NB4 (cell line): Measurements from ENCODE around the gene TMPRSS5.
"Not testable (repeated sequence)": the region's sequence is repeated elsewhere in the genome, so short reads cannot be mapped to it uniquely, and the experiment has no call there.

Experiments used
- DNase-seq: peaks from one replicate; pipeline ENCODE4 v3.0.0; 2010; ENCODE audit warnings: low read depth
- H3K4me3 ChIP-seq: one replicate; pipeline ENCODE4 v1.5.1; 2011; ENCODE audit warnings: mild to moderate bottlenecking, low read depth, low read length, moderate library complexity
- CTCF ChIP-seq: IDR thresholded peaks from one replicate; pipeline ENCODE4 v1.5.1; 2012; ENCODE audit warnings: low read depth, low read length
- MYC ChIP-seq: IDR thresholded peaks from 2 replicates; pipeline ENCODE4 v1.6.1; 2011; ENCODE audit warnings: low read depth, low read length
- POLR2A ChIP-seq: IDR thresholded peaks from 2 replicates; pipeline ENCODE4 v1.6.1; 2011; ENCODE audit warnings: mild to moderate bottlenecking; ENCODE audit not compliant: insufficient read length; ENCODE audit errors: extremely low read depth
- TF ChIP-seq, protein P1 (sequence below): IDR thresholded peaks from 2 replicates; pipeline ENCODE4 v1.6.1; 2011; ENCODE audit warnings: low read depth, low read length

Gene TMPRSS5

GRCh38 chr11:113722934-113723333, 16.8 kb upstream of the TMPRSS5 start:
- no peak overlapping the region for H3K4me3 ChIP-seq
- DNase-seq: no peak
- TF ChIP-seq, protein P1, sequence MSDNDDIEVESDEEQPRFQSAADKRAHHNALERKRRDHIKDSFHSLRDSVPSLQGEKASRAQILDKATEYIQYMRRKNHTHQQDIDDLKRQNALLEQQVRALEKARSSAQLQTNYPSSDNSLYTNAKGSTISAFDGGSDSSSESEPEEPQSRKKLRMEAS: no peak
- TF ChIP-seq POLR2A: no peak
- TF ChIP-seq CTCF: no peak
- no peak for TF ChIP-seq MYC

DNA sequence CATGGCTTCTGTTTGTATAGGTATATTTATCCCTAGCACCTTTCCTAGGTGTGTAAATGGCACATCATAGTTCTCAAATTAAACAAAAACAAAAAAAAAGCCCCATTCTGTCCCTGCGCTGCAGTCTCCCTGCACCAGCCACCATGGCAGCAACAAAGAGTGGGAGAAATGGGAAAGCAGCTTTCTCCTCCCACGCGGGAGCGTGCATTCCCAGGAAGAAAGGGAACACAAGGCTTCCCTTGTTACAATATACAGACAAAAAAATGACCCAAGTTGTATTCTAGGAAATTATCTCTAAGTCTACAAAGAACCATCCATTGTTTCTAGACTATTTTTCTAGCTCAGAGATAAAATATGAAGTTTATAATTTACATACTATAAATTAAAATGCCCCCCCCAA, 16.1 kb upstream of the TMPRSS5 start:
- H3K4me3 ChIP-seq: no peak overlapping the region
- DNase-seq: no peak
- TF ChIP-seq POLR2A (no peak), CTCF (no peak), MYC (no peak)
- TF ChIP-seq, protein P1: no peak

GRCh38 chr11:113721462-113722066, 15.5 kb upstream of the TMPRSS5 start:
- DNase-seq: no peak
- H3K4me3 ChIP-seq: no peak overlapping the region
- TF ChIP-seq MYC: no peak
- TF ChIP-seq CTCF: no peak
- TF ChIP-seq, protein P1: no peak
- TF ChIP-seq POLR2A: no peak

- H3K4me3 ChIP-seq, DNase-seq: not testable (repeated sequence)
Observed at GRCh38 chr11:113720478-113720877, 14.4 kb upstream of the TMPRSS5 start.

GRCh38 chr11:113715882-113716625, 9.9 kb upstream of the TMPRSS5 start:
- no peak for DNase-seq
- TF ChIP-seq CTCF (no peak), POLR2A (no peak), MYC (no peak)
- TF ChIP-seq, protein P1: no peak
- H3K4me3 ChIP-seq: no peak overlapping the region

DNA sequence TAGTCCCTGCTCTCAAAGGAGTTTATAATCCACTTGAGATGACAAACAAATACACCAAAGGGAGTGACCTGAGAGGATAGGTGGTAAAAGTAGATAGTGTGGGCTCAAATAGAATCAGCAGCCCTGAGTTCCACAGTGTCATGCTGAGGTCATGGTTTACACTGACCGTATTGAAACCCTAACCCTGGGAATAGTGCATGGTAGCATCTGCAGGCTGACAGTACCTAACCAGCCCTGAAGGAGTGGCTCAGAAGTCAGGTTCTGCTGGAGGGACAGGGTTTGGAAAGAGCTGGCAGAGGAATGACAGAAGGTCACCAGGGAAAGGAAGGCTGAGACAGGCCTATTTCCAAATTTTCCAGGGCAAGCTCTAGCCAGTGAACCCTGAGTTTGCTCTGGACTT, 9.2 kb upstream of the TMPRSS5 start:
- DNase-seq: no peak
- TF ChIP-seq CTCF (no peak), POLR2A (no peak), MYC (no peak)
- TF ChIP-seq, protein P1: no peak
- no peak overlapping the region for H3K4me3 ChIP-seq
